ENCODE measurements around the gene FOXP1. TPM values are rescaled to one million over a fixed set of nuclear protein-coding genes. Genes with fewer than 3 reads are reported as not detected.
A peak's percentile ranks its signal among the peaks of the same experiment; 100 is the strongest.

The FOXP1 gene
- total and polyA plus RNA-seq, 7 experiments from 2014 or later: 104 to 537 (median 444) TPM

DNA sequence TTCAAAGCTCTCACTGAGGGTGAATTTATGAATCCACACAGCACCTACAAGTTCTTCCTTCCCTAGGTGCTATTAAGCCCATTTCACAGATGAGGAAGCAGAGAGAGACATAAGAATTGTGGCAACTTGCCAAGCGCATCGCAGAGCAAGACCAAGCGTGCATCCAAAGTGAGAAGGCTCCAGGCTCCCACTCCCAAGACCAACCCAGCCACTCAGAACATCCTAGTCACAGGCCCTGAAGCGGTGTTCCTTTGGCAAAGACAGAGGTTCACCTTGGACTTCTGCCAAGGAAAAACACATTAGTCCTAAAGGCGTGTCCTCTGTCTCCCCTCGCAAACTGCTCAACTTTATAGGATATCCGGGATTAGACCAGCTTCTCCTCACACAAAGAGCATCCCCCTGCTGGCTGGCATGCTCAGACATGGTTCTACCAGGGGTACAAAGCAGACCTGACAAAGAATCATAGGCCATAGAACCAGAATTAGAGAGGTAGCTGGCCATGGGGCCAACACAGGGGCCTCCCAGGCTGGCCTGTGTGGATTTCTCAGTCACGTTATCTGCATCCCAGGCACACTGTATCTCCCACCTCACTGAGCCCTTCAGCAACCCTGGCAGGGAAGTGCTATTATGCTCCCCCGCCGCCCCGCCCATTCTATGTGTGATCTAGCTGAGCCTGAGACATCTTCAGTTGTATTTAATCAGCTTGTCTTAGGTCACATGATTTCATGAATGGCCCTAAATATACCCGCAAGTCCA lies 160.2 kb downstream of the FOXP1 start:
- ATAC-seq (no peak), DNase-seq (no peak)
- Histone ChIP-seq H3K4me3 (ENCODE audit: low read length) (peak overlapping the region; percentile 24), H3K4me1 (ENCODE audit: control insufficient read depth in 2 of 2, insufficient read depth in 2 of 2, low read length in 2 of 2) (peaks cover 28 to 80% of the 10 kb centered on the region in 2 donors), H3K27me3 (ENCODE audit: control insufficient read depth in 2 of 2, insufficient read depth in 2 of 2, low read length in 2 of 2) (no peaks in the 10 kb centered on the region), H3K27ac (ENCODE audit: low read depth, low read length) (peak overlapping the region; percentile 73), H3K9me3 (ENCODE audit: control insufficient read depth in 2 of 3, low read length in 3 of 3) (no peaks in the 10 kb centered on the region), H3K36me3 (ENCODE audit: control insufficient read depth in 2 of 3, insufficient read depth in 3 of 3, low read length in 3 of 3) (peaks cover 0 to 3% (median 0%) of the 10 kb centered on the region in 3 experiments)
- Mint-ChIP-seq H3K27ac (peak overlapping the region; percentile 78 to 99 (median 98)), H3K27me3 (peaks cover 0 to 46% (median 0%) of the 10 kb centered on the region in 5 donors), H3K9me3 (no peaks in the 10 kb centered on the region), H3K36me3 (peaks cover 13 to 52% (median 47%) of the 10 kb centered on the region in 5 donors), H3K4me1 (peaks cover 42 to 98% (median 95%) of the 10 kb centered on the region in 7 donors), H3K4me3 (peak overlapping the region in 9 of 10 donors; percentile 35 to 85 (median 65))
- ChIA-PET CTCF (interaction anchor here (1.2 to 2.2 kb wide), 3 partner anchors 18 to 32 kb away, joined by 3 to 6 read pairs (median 4); no protein-coding TSS in a partner anchor), POLR2A (interaction anchor here (0.6 to 20.0 kb wide), 6 partner anchors 8 to 169 kb away, joined by 3 to 356 read pairs (median 3); no protein-coding TSS in a partner anchor)
- intact Hi-C loops (cut with micrococcal nuclease): loop anchor here in 1 of 2 donors (2.0 kb wide), 1 partner anchor 25 kb away; no protein-coding TSS in a partner anchor

DNA sequence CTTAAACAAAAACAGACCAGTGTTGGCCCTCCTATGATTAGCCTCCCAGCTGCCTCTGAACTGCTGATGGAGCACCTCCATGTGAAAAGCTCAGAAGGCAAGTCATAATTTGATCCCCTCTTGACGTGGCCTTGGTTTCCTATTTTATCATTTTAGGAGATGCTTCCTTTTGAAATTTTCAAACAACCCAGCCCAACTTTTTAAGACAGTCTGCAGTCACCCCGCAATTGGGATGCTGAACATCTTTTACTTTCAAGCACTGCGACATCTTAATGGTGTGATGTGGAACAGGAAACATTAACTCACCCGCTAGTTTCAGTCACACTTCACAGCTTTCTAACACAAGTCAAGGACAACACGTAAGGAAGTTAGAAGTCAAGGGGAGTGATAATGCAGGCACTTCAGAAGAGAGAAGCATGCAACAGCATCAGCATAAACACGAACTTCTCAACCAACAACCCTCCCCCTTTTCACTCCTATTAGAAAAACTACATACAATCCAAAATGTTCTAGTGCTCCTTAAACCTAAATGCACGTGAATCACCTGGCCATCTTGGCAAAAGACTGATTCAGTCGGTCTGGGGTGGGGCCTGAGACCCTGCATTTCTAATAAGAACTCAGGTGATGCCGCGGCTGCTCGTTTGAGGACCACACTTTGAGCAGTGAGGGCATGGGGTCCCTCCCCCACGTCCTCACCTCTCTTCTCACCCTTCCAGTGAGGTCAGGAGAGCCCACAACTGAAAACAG lies 161.5 kb downstream of the FOXP1 start:
- peaks cover 6 to 45% (median 37%) of the 10 kb centered on the region in 5 donors for H3K36me3 Mint-ChIP-seq
- POLR2A ChIA-PET: interaction anchor here (0.8 to 20.0 kb wide), 8 partner anchors 10 to 70 kb away, joined by 3 to 356 read pairs (median 3); no protein-coding TSS in a partner anchor

GRCh38 chr3:71421475-71421819 lies 162.1 kb downstream of the FOXP1 start:
- ChIA-PET POLR2A (interaction anchor here (0.8 to 20.0 kb wide), 7 partner anchors 10 to 70 kb away, joined by 3 to 356 read pairs (median 3); no protein-coding TSS in a partner anchor), CTCF (interaction anchor here (0.7 kb wide), 3 partner anchors 67 to 74 kb away, joined by 3 read pairs; no protein-coding TSS in a partner anchor)
- peak overlapping the region; percentile 73 for H3K27ac ChIP-seq (ENCODE audit: low read depth, low read length)
- peaks cover 46 to 84% of the 10 kb centered on the region in 2 donors for H3K4me1 ChIP-seq (ENCODE audit: control insufficient read depth in 2 of 2, insufficient read depth in 2 of 2, low read length in 2 of 2)
- Mint-ChIP-seq H3K9me3 (no peaks in the 10 kb centered on the region), H3K4me3 (peak overlapping the region; percentile 46 to 85 (median 64)), H3K36me3 (peaks cover 5 to 41% (median 32%) of the 10 kb centered on the region in 5 donors), H3K27me3 (peaks cover 0 to 44% (median 0%) of the 10 kb centered on the region in 5 donors), H3K4me1 (peaks cover 48 to 98% (median 96%) of the 10 kb centered on the region in 7 donors), H3K27ac (peak overlapping the region; percentile 78 to 99 (median 98))
- no peaks in the 10 kb centered on the region for H3K27me3 ChIP-seq (ENCODE audit: control insufficient read depth in 2 of 2, insufficient read depth in 2 of 2, low read length in 2 of 2)
- peaks cover 0 to 3% (median 0%) of the 10 kb centered on the region in 3 experiments for H3K36me3 ChIP-seq (ENCODE audit: control insufficient read depth in 2 of 3, insufficient read depth in 3 of 3, low read length in 3 of 3)
- intact Hi-C loops (cut with micrococcal nuclease): no loop called here
- ATAC-seq: no peak
- H3K4me3 ChIP-seq (ENCODE audit: low read length): peak overlapping the region; percentile 6
- no peak for DNase-seq
- H3K9me3 ChIP-seq (ENCODE audit: control insufficient read depth in 2 of 3, low read length in 3 of 3): no peaks in the 10 kb centered on the region

More for the DNA sequence above, 161.5 kb downstream of the FOXP1 start:
- CTCF ChIA-PET: interaction anchor here (0.7 to 2.2 kb wide), 5 partner anchors 17 to 73 kb away, joined by 3 to 6 read pairs (median 3); no protein-coding TSS in a partner anchor
- Mint-ChIP-seq H3K4me1 (peaks cover 42 to 98% (median 95%) of the 10 kb centered on the region in 7 donors), H3K27me3 (peaks cover 0 to 46% (median 0%) of the 10 kb centered on the region in 5 donors), H3K27ac (peak overlapping the region; percentile 78 to 99 (median 98)), H3K9me3 (no peaks in the 10 kb centered on the region), H3K4me3 (peak overlapping the region; percentile 46 to 85 (median 64))
- Histone ChIP-seq H3K27ac (ENCODE audit: low read depth, low read length) (peak overlapping the region; percentile 73), H3K4me1 (ENCODE audit: control insufficient read depth in 2 of 2, insufficient read depth in 2 of 2, low read length in 2 of 2) (peaks cover 41 to 80% of the 10 kb centered on the region in 2 donors), H3K4me3 (ENCODE audit: low read length) (peak overlapping the region; percentile 24), H3K36me3 (ENCODE audit: control insufficient read depth in 2 of 3, insufficient read depth in 3 of 3, low read length in 3 of 3) (peaks cover 0 to 3% (median 0%) of the 10 kb centered on the region in 3 experiments), H3K9me3 (ENCODE audit: control insufficient read depth in 2 of 3, low read length in 3 of 3) (no peaks in the 10 kb centered on the region), H3K27me3 (ENCODE audit: control insufficient read depth in 2 of 2, insufficient read depth in 2 of 2, low read length in 2 of 2) (no peaks in the 10 kb centered on the region)
- intact Hi-C loops (cut with micrococcal nuclease): loop anchor here (1.0 to 2.0 kb wide), 4 partner anchors 10 to 34 kb away; no protein-coding TSS in a partner anchor
- peak in 8 of 9 donors; percentile 38 to 77 (median 64) for DNase-seq
- peak; percentile 90 for ATAC-seq

GRCh38 chr3:71419369-71419768 lies 164.2 kb downstream of the FOXP1 start:
- Histone ChIP-seq H3K36me3 (ENCODE audit: control insufficient read depth in 2 of 3, insufficient read depth in 3 of 3, low read length in 3 of 3) (peaks cover 0 to 3% (median 0%) of the 10 kb centered on the region in 3 experiments), H3K27me3 (ENCODE audit: control insufficient read depth in 2 of 2, insufficient read depth in 2 of 2, low read length in 2 of 2) (no peaks in the 10 kb centered on the region), H3K4me3 (ENCODE audit: low read length) (no peak overlapping the region), H3K9me3 (ENCODE audit: control insufficient read depth in 2 of 3, low read length in 3 of 3) (no peaks in the 10 kb centered on the region), H3K27ac (ENCODE audit: low read depth, low read length) (no peak overlapping the region), H3K4me1 (ENCODE audit: control insufficient read depth in 2 of 2, insufficient read depth in 2 of 2, low read length in 2 of 2) (peaks cover 67 to 88% of the 10 kb centered on the region in 2 donors)
- intact Hi-C loops (cut with micrococcal nuclease): no loop called here
- no peak for DNase-seq
- ChIA-PET POLR2A (interaction anchor here (0.6 to 20.0 kb wide), 4 partner anchors 27 to 72 kb away, joined by 3 to 356 read pairs (median 3); no protein-coding TSS in a partner anchor), CTCF (no interaction called here)
- H3K4me1 Mint-ChIP-seq: peaks cover 55 to 99% (median 96%) of the 10 kb centered on the region in 7 donors
- no peak for ATAC-seq
- H3K4me3 Mint-ChIP-seq: peak overlapping the region in 4 of 10 donors; percentile 15 to 55 (median 36)
- H3K36me3 Mint-ChIP-seq: peaks cover 0 to 26% (median 16%) of the 10 kb centered on the region in 5 donors
- H3K27ac Mint-ChIP-seq: peak overlapping the region; percentile 21 to 99 (median 91)
- H3K9me3 Mint-ChIP-seq: no peaks in the 10 kb centered on the region
- peaks cover 0 to 47% (median 0%) of the 10 kb centered on the region in 5 donors for H3K27me3 Mint-ChIP-seq

- ATAC-seq: no peak
- Histone ChIP-seq H3K9me3 (ENCODE audit: control insufficient read depth in 2 of 3, low read length in 3 of 3) (no peaks in the 10 kb centered on the region), H3K36me3 (ENCODE audit: control insufficient read depth in 2 of 3, insufficient read depth in 3 of 3, low read length in 3 of 3) (no peaks in the 10 kb centered on the region), H3K27me3 (ENCODE audit: control insufficient read depth in 2 of 2, insufficient read depth in 2 of 2, low read length in 2 of 2) (no peaks in the 10 kb centered on the region), H3K4me3 (ENCODE audit: low read length) (no peak overlapping the region), H3K27ac (ENCODE audit: low read depth, low read length) (peak overlapping the region; percentile 67), H3K4me1 (ENCODE audit: control insufficient read depth in 2 of 2, insufficient read depth in 2 of 2, low read length in 2 of 2) (peaks cover 61 to 89% of the 10 kb centered on the region in 2 donors)
- Mint-ChIP-seq H3K4me1 (peaks cover 50 to 99% (median 96%) of the 10 kb centered on the region in 7 donors), H3K27me3 (peaks cover 0 to 45% (median 0%) of the 10 kb centered on the region in 5 donors), H3K4me3 (peak overlapping the region in 7 of 10 donors; percentile 11 to 82 (median 62)), H3K36me3 (peaks cover 0 to 26% (median 9%) of the 10 kb centered on the region in 5 donors), H3K27ac (peak overlapping the region in 8 of 9 donors; percentile 87 to 99 (median 94)), H3K9me3 (no peaks in the 10 kb centered on the region)
- intact Hi-C loops (cut with micrococcal nuclease): loop anchor here in 1 of 2 donors (1.0 to 2.0 kb wide), 5 partner anchors 9 to 95 kb away; no protein-coding TSS in a partner anchor
- ChIA-PET CTCF (interaction anchor here (0.8 to 1.5 kb wide), 11 partner anchors 8 to 701 kb away, joined by 3 to 7 read pairs (median 4); no protein-coding TSS in a partner anchor), POLR2A (interaction anchor here (0.6 to 20.0 kb wide), 12 partner anchors 8 to 421 kb away, joined by 3 to 356 read pairs (median 4); no protein-coding TSS in a partner anchor)
- no peak for DNase-seq
Measured at GRCh38 chr3:71417791-71418190, 165.7 kb downstream of the FOXP1 start.

All from naive thymus-derived CD4-positive, alpha-beta T cell (primary cell).